C4-2B (cell line): Measurements from ENCODE around the gene INTS6.
"Not testable (repeated sequence)": the region's sequence is repeated elsewhere in the genome, so short reads cannot be mapped to it uniquely, and the experiment has no call there.

Experiments
- H3K27ac ChIP-seq: fragments of 450-650 bp; 2 replicates; pipeline ENCODE4 v1.5.1; 2017
- CTCF ChIP-seq: fragments of 450-650 bp; conservative IDR thresholded peaks from 2 replicates; pipeline ENCODE4 v1.5.1; 2017; ENCODE audit warnings: mild to moderate bottlenecking
- ZFX ChIP-seq: fragments of 450-650 bp; IDR thresholded peaks from 2 replicates; pipeline ENCODE4 v1.6.1; 2017

Gene INTS6

GRCh38 chr13:51425410-51426042 lies 27.3 kb downstream of the INTS6 start:
- TF ChIP-seq ZFX (no peak), CTCF (no peak)
- no peak overlapping the region for H3K27ac ChIP-seq

- TF ChIP-seq CTCF (no peak), ZFX (no peak)
- no peak overlapping the region for H3K27ac ChIP-seq
Measured at GRCh38 chr13:51423766-51424165, 29.1 kb downstream of the INTS6 start.

DNA sequence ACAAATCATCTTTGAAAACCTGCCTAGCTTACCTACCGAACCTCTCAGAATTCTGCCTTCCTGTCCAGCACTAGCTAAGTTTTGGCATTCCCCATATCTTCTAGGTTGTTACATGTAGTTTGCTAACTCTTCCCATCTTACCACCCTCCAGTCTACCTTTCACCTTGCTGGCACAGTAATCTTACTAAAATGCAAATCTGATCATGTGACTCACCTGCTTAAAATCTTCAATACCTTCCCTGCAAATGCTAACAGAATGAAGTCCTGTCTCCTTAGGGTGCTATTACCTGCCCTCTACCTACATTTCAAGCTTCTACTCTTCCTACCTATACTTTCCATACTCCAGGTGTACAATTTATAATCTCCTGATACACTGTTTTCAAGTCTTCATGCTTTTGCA lies 30.4 kb downstream of the INTS6 start:
- no peak overlapping the region for H3K27ac ChIP-seq
- TF ChIP-seq CTCF (no peak), ZFX (no peak)

GRCh38 chr13:51420681-51421490 lies 31.9 kb downstream of the INTS6 start:
- TF ChIP-seq CTCF = no peak
- no peak for TF ChIP-seq ZFX
- no peak overlapping the region for H3K27ac ChIP-seq

DNA sequence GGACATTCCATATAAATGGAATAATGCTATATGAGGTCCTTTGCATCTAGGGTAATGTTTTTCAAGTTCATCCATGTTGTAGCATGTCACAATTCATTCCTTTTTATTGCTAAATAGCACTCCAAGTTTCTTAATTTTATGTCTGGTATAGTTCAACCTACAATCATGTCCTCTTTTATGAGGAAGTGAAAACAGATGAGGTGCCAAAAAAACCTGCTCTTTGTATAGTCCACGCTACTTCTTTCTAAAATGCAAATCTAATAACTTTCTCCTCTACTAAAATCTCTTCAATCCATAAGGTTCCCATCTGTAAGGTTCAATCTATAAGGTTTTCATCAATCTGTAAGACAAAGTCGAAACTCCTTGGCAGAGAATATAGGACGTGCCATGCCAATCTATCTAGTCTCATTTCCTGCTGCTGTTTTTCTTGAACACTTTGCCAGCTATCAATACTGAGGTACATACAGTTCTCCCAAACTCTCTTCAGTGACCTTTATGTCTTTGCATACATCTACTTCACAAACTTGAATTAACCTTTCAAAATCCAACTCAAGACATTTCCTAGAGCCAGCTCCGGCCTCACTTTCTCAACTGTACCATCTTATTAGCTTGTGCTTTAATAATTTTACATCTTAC lies 33.7 kb downstream of the INTS6 start:
- no peak for TF ChIP-seq CTCF
- H3K27ac ChIP-seq = no peak overlapping the region

- TF ChIP-seq CTCF (no peak), ZFX (no peak)
- no peak overlapping the region for H3K27ac ChIP-seq
Measured at GRCh38 chr13:51417716-51418115, 35.1 kb downstream of the INTS6 start.

DNA sequence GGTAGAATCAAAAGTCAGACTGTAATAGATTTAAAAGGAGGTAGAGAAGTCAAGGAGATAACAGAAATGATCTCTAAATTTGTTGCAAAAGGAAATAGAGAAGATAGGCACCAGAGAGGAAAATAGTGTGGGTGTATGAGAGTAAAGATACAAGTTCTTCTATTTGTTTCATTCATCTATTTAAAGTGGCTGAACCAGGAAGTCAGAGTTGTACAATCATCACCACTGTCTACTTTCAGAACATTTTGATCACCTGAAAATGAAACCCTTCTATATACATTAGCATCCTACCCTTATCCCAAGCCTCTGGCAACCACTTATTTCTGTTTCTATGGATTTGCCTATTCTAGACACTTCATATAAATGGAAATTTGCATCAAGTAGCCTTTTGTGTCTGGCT lies 36.7 kb downstream of the INTS6 start:
- H3K27ac ChIP-seq = no peak overlapping the region
- TF ChIP-seq ZFX (no peak), CTCF (no peak)

- not testable (repeated sequence) for H3K27ac ChIP-seq
Measured at GRCh38 chr13:51415339-51415738, 37.5 kb downstream of the INTS6 start.
